Smooth muscle cell (in vitro differentiated cells): ENCODE results near the gene DMWD. TPM values are rescaled to one million over a fixed set of nuclear protein-coding genes. Genes with fewer than 3 reads are reported as not detected.

Experiments used
- DNase-seq: peaks from one replicate; lab custom pipeline; 2025; ENCODE audit not compliant: unreplicated experiment; lab: John Stamatoyannopoulos, UW
- H2AFZ ChIP-seq: fragments of 200-600 bp; sonication (generic); 2 replicates; pipeline ENCODE4 v1.6.0; 2016; ENCODE audit warnings: antibody characterized with exemption, low read depth, mild to moderate bottlenecking
- H3F3A ChIP-seq: fragments of 200-600 bp; sonication (generic); 2 replicates; pipeline ENCODE4 v1.6.0; 2017; ENCODE audit warnings: antibody characterized with exemption, low read depth
- H3K27ac ChIP-seq: fragments of 200-600 bp; sonication (generic); 2 replicates; pipeline ENCODE4 v1.5.1; 2016; ENCODE audit warnings: low read depth, mild to moderate bottlenecking
- H3K27me3 ChIP-seq: fragments of 200-600 bp; sonication (generic); 2 replicates; pipeline ENCODE4 v1.6.1; 2016; ENCODE audit warnings: low read depth, mild to moderate bottlenecking
- H3K36me3 ChIP-seq: fragments of 200-600 bp; sonication (generic); 2 replicates; pipeline ENCODE4 v1.5.1; 2016; ENCODE audit warnings: low read depth
- H3K4me1 ChIP-seq: fragments of 200-600 bp; sonication (generic); 2 replicates; pipeline ENCODE4 v1.5.1; 2016; ENCODE audit warnings: low read depth
- H3K4me2 ChIP-seq: fragments of 200-600 bp; sonication (generic); 2 replicates; pipeline ENCODE4 v1.6.0; 2016; ENCODE audit warnings: mild to moderate bottlenecking
- H3K4me3 ChIP-seq: fragments of 200-600 bp; sonication (generic); 2 replicates; pipeline ENCODE4 v1.5.1; 2016; ENCODE audit warnings: mild to moderate bottlenecking
- H3K79me2 ChIP-seq: fragments of 200-600 bp; sonication (generic); 2 replicates; pipeline ENCODE4 v1.6.0; 2016; ENCODE audit warnings: low read depth, mild to moderate bottlenecking
- H3K9ac ChIP-seq: fragments of 200-600 bp; sonication (generic); 2 replicates; pipeline ENCODE4 v1.6.0; 2016; ENCODE audit warnings: low read depth
- H3K9me3 ChIP-seq: fragments of 200-600 bp; sonication (generic); replicated peaks from 2 replicates; pipeline ENCODE4 v1.5.1; 2016; ENCODE audit warnings: low read depth
- H4K20me1 ChIP-seq: fragments of 200-600 bp; sonication (generic); 2 replicates; pipeline ENCODE4 v1.6.0; 2016; ENCODE audit warnings: low read depth
- WGBS: methylation state at CpG from one replicate; pipeline ENCODE4 v1.1.7; 2016; ENCODE audit warnings: low lambda C conversion rate; 5-methylcytosine and 5-hydroxymethylcytosine counted together
- polyA plus RNA-seq: library from polyadenylated mRNA; unstranded; fragments of >200 nt; fragmentation: Nextera tagmentation; extraction: Ambion mirVana; gene quantifications from 2 replicates; pipeline ENCODE4 v1.2.1, GENCODE V29; 2016
- total RNA-seq: library from RNA; depleted of rRNA; stranded (reverse); fragments of >200 nt; gene quantifications from 2 replicates; pipeline ENCODE4 v1.2.3, GENCODE V29; 2014
- TF ChIP-seq, protein P1 (sequence below): fragments of 200-600 bp; sonication (generic); IDR thresholded peaks from 2 replicates; pipeline ENCODE4 v1.5.1; 2017; ENCODE audit warnings: borderline replicate concordance, mild to moderate bottlenecking, antibody characterized with exemption; ENCODE audit not compliant: insufficient read depth, poor library complexity, severe bottlenecking

The DMWD gene
- total and polyA plus RNA-seq, 2 experiments from 2014 or later: 16.1 to 57.6 TPM

- no peak for DNase-seq
- 99% methylated on average over 8 of the region's 9 CpGs for WGBS
- Histone ChIP-seq H3K4me1 (no peaks in the 10 kb centered on the region), H3K9me3 (no peaks in the 10 kb centered on the region), H3K4me2 (no peak overlapping the region), H2AFZ (no peak overlapping the region), H3K36me3 (no peaks in the 10 kb centered on the region), H3K27me3 (no peaks in the 10 kb centered on the region), H4K20me1 (no peaks in the 10 kb centered on the region), H3K79me2 (no peaks in the 10 kb centered on the region), H3K4me3 (no peak overlapping the region), H3F3A (no peaks in the 10 kb centered on the region), H3K9ac (no peak overlapping the region), H3K27ac (no peak overlapping the region)
- TF ChIP-seq, protein P1, sequence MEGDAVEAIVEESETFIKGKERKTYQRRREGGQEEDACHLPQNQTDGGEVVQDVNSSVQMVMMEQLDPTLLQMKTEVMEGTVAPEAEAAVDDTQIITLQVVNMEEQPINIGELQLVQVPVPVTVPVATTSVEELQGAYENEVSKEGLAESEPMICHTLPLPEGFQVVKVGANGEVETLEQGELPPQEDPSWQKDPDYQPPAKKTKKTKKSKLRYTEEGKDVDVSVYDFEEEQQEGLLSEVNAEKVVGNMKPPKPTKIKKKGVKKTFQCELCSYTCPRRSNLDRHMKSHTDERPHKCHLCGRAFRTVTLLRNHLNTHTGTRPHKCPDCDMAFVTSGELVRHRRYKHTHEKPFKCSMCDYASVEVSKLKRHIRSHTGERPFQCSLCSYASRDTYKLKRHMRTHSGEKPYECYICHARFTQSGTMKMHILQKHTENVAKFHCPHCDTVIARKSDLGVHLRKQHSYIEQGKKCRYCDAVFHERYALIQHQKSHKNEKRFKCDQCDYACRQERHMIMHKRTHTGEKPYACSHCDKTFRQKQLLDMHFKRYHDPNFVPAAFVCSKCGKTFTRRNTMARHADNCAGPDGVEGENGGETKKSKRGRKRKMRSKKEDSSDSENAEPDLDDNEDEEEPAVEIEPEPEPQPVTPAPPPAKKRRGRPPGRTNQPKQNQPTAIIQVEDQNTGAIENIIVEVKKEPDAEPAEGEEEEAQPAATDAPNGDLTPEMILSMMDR: no peak
Observed at GRCh38 chr19:45828523-45828922, 35.9 kb upstream of the DMWD start.

- no peak for DNase-seq
- Histone ChIP-seq H3K4me3 (no peak overlapping the region), H3K36me3 (no peaks in the 10 kb centered on the region), H3K79me2 (no peaks in the 10 kb centered on the region), H3K9ac (no peak overlapping the region), H2AFZ (no peak overlapping the region), H4K20me1 (no peaks in the 10 kb centered on the region), H3K4me2 (no peak overlapping the region), H3K27ac (no peak overlapping the region), H3F3A (no peaks in the 10 kb centered on the region), H3K27me3 (no peaks in the 10 kb centered on the region), H3K4me1 (no peaks in the 10 kb centered on the region), H3K9me3 (no peaks in the 10 kb centered on the region)
- TF ChIP-seq, protein P1: no peak
- 97% methylated on average over 16 of the region's 16 CpGs for WGBS
Observed at GRCh38 chr19:45827459-45828093, 34.9 kb upstream of the DMWD start.

DNA sequence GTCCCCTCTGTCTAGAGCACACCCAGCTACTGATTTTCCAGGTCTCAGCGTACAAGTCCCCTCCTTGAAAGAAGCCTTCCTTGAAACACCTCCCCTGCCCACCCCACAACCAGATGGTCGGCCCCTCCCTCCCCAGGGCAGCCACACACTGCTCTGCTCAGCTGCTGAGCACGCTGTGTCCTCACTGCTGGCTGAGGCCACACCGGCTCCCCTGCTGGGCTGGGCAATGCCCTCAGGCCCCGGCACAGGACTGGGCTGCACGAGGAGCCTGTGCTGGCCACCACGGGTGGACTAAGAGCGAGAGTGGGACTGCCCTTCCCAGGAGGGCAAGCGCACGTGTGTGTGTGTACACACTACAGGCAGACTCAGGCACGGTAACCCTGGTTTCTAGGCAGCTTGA, 34.3 kb upstream of the DMWD start:
- 97% methylated on average over 10 of the region's 11 CpGs for WGBS
- Histone ChIP-seq H3K4me2 (no peak overlapping the region), H4K20me1 (no peaks in the 10 kb centered on the region), H3F3A (no peaks in the 10 kb centered on the region), H3K9ac (no peak overlapping the region), H3K27ac (no peak overlapping the region), H3K79me2 (no peaks in the 10 kb centered on the region), H3K4me3 (no peak overlapping the region), H3K9me3 (no peaks in the 10 kb centered on the region), H3K27me3 (no peaks in the 10 kb centered on the region), H2AFZ (no peak overlapping the region), H3K36me3 (no peaks in the 10 kb centered on the region), H3K4me1 (no peaks in the 10 kb centered on the region)
- no peak for DNase-seq
- TF ChIP-seq, protein P1: no peak
